ENCODE results near the gene CHM.

Gene CHM

DNA sequence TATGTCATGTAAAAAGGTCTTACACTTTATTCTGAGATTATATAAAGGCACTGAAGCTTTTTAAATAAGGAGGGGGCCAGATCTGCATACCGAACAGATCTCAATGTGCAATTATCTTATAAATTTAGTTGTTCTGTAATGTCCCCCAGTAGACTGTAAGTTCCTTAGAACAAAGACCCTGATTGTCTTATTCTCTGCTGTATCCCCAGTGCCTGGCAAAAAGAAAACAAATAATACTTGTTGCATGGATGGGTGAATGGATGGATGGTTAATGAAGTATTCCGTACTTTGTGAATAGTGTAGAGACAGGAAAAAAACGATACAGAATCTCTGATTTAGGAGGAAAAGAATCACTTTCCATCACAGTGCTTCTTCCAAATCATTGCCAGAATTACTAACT is 141.5 kb downstream of the CHM start:
- no peak for FAIRE-seq

GRCh38 chrX:85903692-85904471 is 143.5 kb downstream of the CHM start:
- FAIRE-seq, result no peak

- FAIRE-seq, result no peak
These were observed 149.8 kb downstream of the CHM start for GRCh38 chrX:85897362-85898126.

DNA sequence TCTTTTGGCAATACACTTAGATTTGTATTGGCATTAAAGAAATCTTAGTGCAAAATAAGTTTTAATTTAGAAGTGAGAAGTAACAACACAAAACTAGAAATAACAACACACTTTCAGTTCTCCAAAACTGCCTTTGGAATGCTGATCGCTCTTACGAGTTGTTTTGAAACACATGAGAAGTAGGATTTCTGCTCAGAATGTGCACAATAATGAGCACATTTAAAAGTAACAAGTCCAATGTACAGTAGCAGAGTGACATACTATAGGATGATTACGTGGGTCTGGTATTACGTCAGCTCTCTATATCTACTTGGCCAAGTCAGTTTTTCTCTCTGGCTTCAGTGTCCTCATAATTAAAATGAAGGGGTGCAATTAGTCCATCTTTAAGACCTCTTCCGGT is 164.8 kb downstream of the CHM start:
- no peak for FAIRE-seq

DNA sequence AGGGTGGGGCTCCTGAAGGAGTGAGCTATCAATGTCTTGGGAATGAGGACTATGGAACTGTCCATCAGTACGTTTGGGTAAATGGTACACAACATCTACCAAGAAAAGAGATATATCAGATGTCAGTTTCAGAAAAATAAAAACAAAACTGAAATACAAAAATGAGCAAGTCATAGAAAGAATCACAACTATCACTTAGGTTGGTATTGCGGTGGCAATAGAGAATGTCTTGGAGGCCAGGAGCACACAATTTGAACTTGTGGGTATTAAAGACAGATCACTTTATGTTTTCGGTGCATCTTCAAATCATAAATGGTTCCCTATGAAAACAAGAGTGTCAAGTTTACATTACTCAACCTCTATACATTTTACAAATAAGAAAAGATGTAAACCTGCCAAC is 176.8 kb downstream of the CHM start:
- FAIRE-seq, result no peak

GRCh38 chrX:85865324-85865723 is 182.0 kb downstream of the CHM start:
- FAIRE-seq, result no peak

DNA sequence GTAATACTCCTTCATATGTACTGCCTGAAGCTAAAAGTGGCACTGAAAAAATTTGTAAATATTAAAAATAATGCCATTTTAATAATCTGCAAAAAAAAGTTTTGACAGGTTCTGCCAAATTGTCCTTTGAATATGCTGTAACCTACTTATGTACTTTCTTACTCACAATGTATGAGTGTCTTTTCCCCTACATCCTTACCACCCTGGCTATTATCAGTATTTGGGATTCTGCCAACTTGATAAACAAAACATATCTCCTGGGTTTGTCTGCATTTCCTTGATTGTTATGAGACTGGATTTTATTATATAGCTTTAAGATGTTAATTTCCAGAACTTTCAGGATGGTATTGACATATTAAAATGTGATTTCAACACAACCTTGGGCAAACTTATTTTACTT is 187.9 kb downstream of the CHM start:
- FAIRE-seq, result no peak

DNA sequence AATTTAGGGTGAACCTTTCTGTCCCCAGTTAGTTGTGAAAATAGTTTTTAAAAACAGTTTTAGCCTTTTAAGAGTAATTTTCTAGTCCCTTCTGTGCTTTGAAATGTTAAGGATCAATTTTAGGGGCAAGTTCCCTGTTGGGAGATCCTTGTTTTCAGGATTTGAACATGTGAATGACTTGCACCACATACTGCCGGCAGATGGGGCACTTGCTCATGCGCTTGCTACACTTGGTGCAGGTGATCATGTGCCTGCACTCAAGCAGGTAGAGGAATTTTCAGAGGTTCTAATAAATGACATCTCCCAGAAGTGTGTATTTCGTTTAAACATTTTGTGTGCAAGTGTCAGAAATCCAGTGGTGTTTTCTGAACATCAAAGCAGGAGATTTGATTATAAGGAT is 195.9 kb downstream of the CHM start:
- FAIRE-seq, result no peak

- no peak for FAIRE-seq
These were observed 210.5 kb downstream of the CHM start for GRCh38 chrX:85836868-85837267.

DNA sequence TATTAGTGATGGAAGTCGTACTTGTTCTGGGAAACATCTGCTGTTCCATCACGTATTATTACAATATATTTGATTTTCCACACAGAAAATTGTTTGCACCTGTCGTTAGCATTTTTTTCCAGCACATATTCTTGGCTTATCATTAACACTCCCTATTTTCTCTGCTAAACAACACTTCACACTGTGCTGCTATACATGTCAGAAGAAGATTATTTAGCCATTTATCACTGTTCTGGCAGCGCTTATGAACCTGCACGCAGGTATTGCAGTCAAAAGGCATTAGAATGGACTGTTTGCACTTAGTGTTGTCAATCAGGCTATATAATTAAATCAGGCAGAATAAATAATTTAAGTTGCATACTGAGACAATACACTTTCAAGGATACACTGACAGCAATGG is 218.6 kb downstream of the CHM start:
- FAIRE-seq, result no peak

DNA sequence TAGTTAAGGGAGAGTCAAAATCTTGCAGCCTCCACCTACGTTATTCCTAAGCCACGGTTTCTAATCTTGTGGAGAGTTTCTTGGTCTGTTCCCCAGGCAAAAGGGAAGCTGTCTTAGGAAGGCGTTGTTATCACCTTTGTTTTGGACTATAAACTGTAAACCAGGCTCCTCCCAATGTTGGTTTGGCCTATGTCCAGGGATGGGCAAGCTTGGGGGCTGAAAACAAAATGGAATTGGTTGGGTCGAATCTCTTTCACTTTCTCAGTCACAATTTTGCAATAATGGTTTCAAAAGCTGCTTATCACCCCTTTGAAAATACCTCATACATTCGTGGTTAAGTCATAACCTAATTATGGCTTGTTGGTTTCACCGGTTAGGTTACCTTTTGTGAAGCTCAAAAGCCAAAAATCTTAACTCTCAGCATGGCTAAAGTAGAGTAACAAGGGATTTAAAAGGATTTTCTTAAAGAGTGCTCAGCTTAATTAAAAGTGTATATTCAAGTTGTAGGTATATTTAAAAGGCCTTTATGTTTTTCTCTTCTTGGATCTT is 232.1 kb downstream of the CHM start:
- no peak for FAIRE-seq

Data from endometrium (tissue), 2 donors.